ENCODE data around the gene MYF5.

Gene MYF5

GRCh38 chr12:80697270-80697887 is 19.3 kb upstream of the MYF5 start:
- H3K4me1 Mint-ChIP-seq: peaks cover 2% of the 10 kb centered on the region
- H3K4me3 Mint-ChIP-seq: no peak overlapping the region
- H3K27ac Mint-ChIP-seq: no peak overlapping the region
- TF ChIP-seq CTCF (IDR thresholded peaks at IDR 0.05): no peak
- no peak for DNase-seq
- H3K9me3 Mint-ChIP-seq: no peaks in the 10 kb centered on the region
- H3K36me3 Mint-ChIP-seq (ENCODE audit: low read depth): no peaks in the 10 kb centered on the region
- peaks cover 4% of the 10 kb centered on the region for H3K27me3 Mint-ChIP-seq (ENCODE audit: low read depth, poor library complexity)

- H3K4me3 Mint-ChIP-seq: no peak overlapping the region
Observed at GRCh38 chr12:80698256-80698655, 18.5 kb upstream of the MYF5 start.

GRCh38 chr12:80698847-80699542 is 17.7 kb upstream of the MYF5 start:
- Mint-ChIP-seq H3K27ac (no peak overlapping the region), H3K9me3 (no peaks in the 10 kb centered on the region), H3K4me3 (no peak overlapping the region), H3K27me3 (ENCODE audit: low read depth, poor library complexity) (peaks cover 4% of the 10 kb centered on the region), H3K36me3 (ENCODE audit: low read depth) (no peaks in the 10 kb centered on the region), H3K4me1 (peaks cover 14% of the 10 kb centered on the region)
- no peak for DNase-seq
- TF ChIP-seq CTCF (IDR thresholded peaks at IDR 0.05): no peak

More at GRCh38 chr12:80698256-80698655, 18.5 kb upstream of the MYF5 start:
- Mint-ChIP-seq H3K27ac (no peak overlapping the region), H3K9me3 (no peaks in the 10 kb centered on the region), H3K27me3 (ENCODE audit: low read depth, poor library complexity) (peaks cover 4% of the 10 kb centered on the region), H3K36me3 (ENCODE audit: low read depth) (no peaks in the 10 kb centered on the region), H3K4me1 (peaks cover 10% of the 10 kb centered on the region)
- no peak for TF ChIP-seq CTCF (IDR thresholded peaks at IDR 0.05)
- DNase-seq: no peak

- no peak overlapping the region for H3K27ac Mint-ChIP-seq
- H3K4me3 Mint-ChIP-seq: no peak overlapping the region
- H3K27me3 Mint-ChIP-seq (ENCODE audit: low read depth, poor library complexity): peaks cover 4% of the 10 kb centered on the region
- no peak for DNase-seq
- H3K9me3 Mint-ChIP-seq: no peaks in the 10 kb centered on the region
- no peak for TF ChIP-seq CTCF (IDR thresholded peaks at IDR 0.05)
- peaks cover 14% of the 10 kb centered on the region for H3K4me1 Mint-ChIP-seq
- no peaks in the 10 kb centered on the region for H3K36me3 Mint-ChIP-seq (ENCODE audit: low read depth)
Observed at GRCh38 chr12:80700327-80700726, 16.4 kb upstream of the MYF5 start.

GRCh38 chr12:80701388-80701787 is 15.3 kb upstream of the MYF5 start:
- no peak for DNase-seq
- TF ChIP-seq CTCF (IDR thresholded peaks at IDR 0.05): no peak
- no peaks in the 10 kb centered on the region for H3K36me3 Mint-ChIP-seq (ENCODE audit: low read depth)
- H3K9me3 Mint-ChIP-seq: no peaks in the 10 kb centered on the region
- H3K4me3 Mint-ChIP-seq: no peak overlapping the region
- no peak overlapping the region for H3K27ac Mint-ChIP-seq
- peaks cover 14% of the 10 kb centered on the region for H3K4me1 Mint-ChIP-seq
- peaks cover 13% of the 10 kb centered on the region for H3K27me3 Mint-ChIP-seq (ENCODE audit: low read depth, poor library complexity)
